AG09309 (cell line): ENCODE measurements around the gene KCNT2.

ENCODE experiments used
- DNase-seq: peaks from one replicate; pipeline ENCODE4 v3.0.0-alpha.2; 2010; ENCODE audit warnings: low read depth
- H3K4me3 ChIP-seq: 2 replicates; pipeline ENCODE4 v1.5.1; 2011; ENCODE audit warnings: mild to moderate bottlenecking, low read depth, low read length, moderate library complexity; ENCODE audit not compliant: control insufficient read depth
- TF ChIP-seq, protein P1 (sequence below): IDR thresholded peaks from 2 replicates; pipeline ENCODE4 v1.5.1; 2011; ENCODE audit warnings: mild to moderate bottlenecking, low read depth, low read length, inconsistent platforms; ENCODE audit not compliant: insufficient read depth, control insufficient read depth; ENCODE audit errors: missing control alignments

KCNT2 gene

DNA sequence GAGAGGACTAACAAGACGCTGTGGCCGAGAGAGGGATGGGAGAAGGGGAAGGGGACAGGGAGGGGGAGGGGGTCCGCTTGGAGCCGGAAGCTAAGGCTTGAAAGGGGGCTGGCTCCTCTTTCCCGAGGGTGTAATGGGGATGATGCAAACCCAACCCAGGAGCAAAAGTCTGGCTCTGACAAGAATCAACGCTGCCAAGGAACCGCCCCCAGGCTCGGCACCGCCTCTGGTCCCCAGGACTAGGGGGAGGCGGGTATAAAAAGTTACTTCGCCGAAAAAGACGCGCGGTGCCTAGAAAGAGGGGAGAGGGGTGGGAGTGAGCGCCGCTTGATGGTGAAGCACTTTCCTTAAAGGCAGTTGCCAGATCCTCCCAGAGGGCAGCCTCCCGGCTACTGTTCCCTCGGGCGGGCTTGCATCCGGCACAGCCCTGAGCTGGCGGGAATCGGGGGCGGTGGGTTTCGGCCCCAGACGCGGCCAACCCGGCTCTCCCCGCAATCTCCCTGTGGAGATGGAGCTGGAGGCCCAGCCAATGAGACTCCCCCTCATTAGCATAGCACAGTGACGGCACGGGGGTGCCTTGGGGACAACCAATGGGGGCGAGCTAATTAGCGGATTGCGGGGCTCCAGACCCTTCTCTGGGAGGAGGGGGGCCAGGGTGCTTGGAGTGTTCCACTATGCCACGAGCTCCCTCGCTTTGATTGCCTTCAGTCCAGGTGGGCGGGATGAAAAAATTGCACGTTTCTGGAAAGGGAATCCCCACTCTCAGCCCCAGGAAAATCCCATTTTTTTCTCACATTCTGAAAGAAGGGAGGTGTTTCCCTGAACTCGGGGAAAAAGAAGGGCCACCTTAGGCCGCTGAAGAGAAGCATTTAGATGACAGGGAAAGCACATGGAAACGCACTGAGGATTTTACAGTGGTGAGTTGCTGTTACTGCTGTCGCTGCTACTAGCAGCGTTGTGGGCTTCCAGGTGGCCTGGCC, at the start of gene KCNT2:
TSS of gene KCNT2 (minus strand) at position 51 of the 980 bp plus-strand sequence. CDS start 131 bp downstream, outside the sequence.
- H3K4me3 ChIP-seq: peak within 1 kb of the TSS; percentile 71
- no peak for DNase-seq
- TF ChIP-seq, protein P1, sequence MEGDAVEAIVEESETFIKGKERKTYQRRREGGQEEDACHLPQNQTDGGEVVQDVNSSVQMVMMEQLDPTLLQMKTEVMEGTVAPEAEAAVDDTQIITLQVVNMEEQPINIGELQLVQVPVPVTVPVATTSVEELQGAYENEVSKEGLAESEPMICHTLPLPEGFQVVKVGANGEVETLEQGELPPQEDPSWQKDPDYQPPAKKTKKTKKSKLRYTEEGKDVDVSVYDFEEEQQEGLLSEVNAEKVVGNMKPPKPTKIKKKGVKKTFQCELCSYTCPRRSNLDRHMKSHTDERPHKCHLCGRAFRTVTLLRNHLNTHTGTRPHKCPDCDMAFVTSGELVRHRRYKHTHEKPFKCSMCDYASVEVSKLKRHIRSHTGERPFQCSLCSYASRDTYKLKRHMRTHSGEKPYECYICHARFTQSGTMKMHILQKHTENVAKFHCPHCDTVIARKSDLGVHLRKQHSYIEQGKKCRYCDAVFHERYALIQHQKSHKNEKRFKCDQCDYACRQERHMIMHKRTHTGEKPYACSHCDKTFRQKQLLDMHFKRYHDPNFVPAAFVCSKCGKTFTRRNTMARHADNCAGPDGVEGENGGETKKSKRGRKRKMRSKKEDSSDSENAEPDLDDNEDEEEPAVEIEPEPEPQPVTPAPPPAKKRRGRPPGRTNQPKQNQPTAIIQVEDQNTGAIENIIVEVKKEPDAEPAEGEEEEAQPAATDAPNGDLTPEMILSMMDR: peak; percentile 4

DNA sequence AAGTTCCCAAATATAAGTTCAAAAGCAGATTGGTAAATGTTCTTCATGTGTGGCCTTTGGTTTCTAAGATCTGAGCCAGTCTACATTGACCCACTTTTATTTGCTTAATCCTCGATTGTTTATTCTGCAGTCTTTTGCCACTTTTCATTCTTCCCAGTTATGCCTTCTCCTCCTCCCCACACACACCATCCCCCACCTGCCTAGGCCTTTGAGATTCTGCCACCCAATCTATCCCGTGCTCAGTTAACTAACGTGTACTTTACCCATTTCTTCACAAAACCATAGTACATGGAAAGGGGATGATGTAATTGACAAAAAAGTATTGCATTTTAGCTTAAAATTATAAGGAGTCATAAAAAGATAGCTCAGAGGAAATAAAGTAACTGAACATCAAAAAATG, 47.3 kb upstream of the KCNT2 start:
- no peak for DNase-seq
- H3K4me3 ChIP-seq: no peak overlapping the region
- TF ChIP-seq, protein P1: no peak

DNA sequence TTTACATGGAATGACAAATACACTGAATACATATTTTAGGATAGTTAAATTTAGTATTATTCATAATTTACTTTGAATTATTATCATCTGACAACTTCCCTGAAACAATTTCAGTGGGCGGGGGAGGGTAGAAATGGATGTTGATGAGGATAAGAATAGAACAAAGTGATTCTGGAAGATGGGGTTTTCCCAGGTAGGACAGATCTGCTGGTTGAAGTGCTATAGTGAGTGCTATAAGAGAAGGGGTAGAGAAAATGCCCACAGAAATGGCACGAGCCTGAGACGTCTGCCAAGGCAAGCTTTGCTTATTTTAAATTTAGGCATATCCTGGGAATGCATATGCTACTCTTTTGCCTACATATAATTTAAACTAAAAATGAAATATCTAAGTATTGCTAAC, 46.8 kb upstream of the KCNT2 start:
- no peak overlapping the region for H3K4me3 ChIP-seq
- no peak for DNase-seq
- TF ChIP-seq, protein P1: no peak

DNA sequence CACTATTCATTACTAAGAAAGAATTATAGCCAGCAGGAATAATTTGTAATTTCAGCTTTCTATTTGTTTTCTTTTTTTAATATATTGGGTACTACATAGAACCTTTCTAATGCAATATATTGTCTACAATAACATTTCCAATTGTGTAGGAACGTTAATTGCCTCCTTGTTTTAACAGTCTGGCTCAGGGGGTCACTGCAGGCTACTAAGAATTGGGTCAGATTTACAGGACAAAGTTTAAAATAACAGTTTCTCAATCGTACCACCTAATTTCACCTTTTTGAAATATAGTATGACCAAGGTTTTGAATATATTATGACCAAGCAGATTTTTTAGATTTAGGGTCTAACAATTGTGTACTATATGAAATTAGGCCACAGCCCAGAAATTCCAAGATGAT, 46.0 kb upstream of the KCNT2 start:
- no peak for DNase-seq
- TF ChIP-seq, protein P1: no peak
- H3K4me3 ChIP-seq: no peak overlapping the region

DNA sequence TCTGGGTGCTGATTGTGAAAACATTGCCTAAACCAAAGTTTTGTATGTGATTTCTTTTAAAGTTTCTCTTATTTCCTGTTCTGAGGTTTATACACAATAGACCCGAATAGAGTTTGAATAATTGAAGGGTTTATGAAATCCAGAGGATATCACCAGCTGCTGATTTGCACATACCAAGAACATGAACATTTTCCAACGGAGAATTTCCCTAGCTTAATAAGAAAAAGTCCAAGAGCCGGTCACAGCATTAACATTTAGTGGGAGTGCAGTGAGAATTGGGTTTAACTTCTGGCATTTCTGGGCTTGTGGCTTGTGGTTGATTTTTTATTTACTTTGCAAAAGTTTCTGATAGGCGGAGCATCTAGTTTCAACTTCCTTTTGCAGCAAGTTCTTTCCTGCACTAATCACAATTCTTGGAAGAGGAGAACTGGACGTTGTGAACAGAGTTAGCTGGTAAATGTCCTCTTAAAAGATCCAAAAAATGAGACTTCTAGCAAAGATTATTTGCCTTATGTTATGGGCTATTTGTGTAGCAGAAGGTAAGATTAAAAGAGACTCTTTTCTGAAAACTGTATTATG, 43.5 kb upstream of the KCNT2 start, which contains the start of gene CFH:
TSS of gene CFH (plus strand) at position 407 of the 579 bp plus-strand sequence. CDS start at position 482, 75 bp downstream.
- H3K4me3 ChIP-seq: peak within 1 kb of the TSS; percentile 14
- TF ChIP-seq, protein P1: no peak
- DNase-seq: peak; percentile 63

DNA sequence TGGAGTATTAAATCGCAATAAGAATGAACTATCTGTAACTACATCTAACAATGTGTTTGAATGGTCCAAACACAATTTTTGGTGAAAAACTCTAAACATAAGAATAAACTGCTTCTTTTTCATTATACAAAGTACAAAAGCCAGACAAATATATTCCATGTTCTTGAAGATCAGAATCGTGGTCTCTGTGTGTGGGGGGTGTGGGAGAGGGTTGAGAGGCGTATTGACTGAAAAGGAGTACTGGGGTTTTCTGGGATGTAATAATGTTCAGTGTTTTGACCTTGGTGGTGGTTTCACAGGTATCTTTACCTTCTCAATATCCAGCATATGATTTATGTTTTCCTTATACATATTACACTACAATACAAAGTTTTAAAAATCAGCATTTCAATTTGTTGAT, 42.8 kb upstream of the KCNT2 start:
- no peak for DNase-seq
- no peak overlapping the region for H3K4me3 ChIP-seq
- TF ChIP-seq, protein P1: no peak
